ELR (cell line): Measurements from ENCODE around the gene MS4A4A.

Source experiments
- DNase-seq: peaks from one replicate; pipeline ENCODE4 v3.0.0-alpha.2; 2015; ENCODE audit warnings: low read depth

The MS4A4A gene

GRCh38 chr11:60303661-60304060 is 23.2 kb downstream of the MS4A4A start:
- DNase-seq: peak; percentile 61

GRCh38 chr11:60305906-60306619 is 25.6 kb downstream of the MS4A4A start:
- peak; percentile 77 for DNase-seq

GRCh38 chr11:60307507-60308195 is 27.2 kb downstream of the MS4A4A start:
- DNase-seq: peak; percentile 31

GRCh38 chr11:60310407-60310998 is 30.0 kb downstream of the MS4A4A start:
- no peak for DNase-seq

- no peak for DNase-seq
Measured at GRCh38 chr11:60314635-60315321, 34.3 kb downstream of the MS4A4A start.

GRCh38 chr11:60315871-60316270 is 35.4 kb downstream of the MS4A4A start:
- no peak for DNase-seq

GRCh38 chr11:60316317-60316716 is 35.9 kb downstream of the MS4A4A start:
- DNase-seq: no peak

- DNase-seq: no peak
Measured at GRCh38 chr11:60318726-60319125, 38.3 kb downstream of the MS4A4A start.

GRCh38 chr11:60321051-60321450 is 40.6 kb downstream of the MS4A4A start:
- DNase-seq: no peak

GRCh38 chr11:60326955-60327354 is 46.5 kb downstream of the MS4A4A start, which contains the start of gene MS4A6E:
TSS of gene MS4A6E (plus strand) at chr11:60327255. CDS start at chr11:60334896, 7,641 bp downstream.
- DNase-seq: no peak

- no peak for DNase-seq
Measured at GRCh38 chr11:60328460-60328859, 48.0 kb downstream of the MS4A4A start.

- no peak for DNase-seq
Measured at GRCh38 chr11:60332846-60333245, 52.4 kb downstream of the MS4A4A start.

- peak; percentile 69 for DNase-seq
Measured at GRCh38 chr11:60334005-60334620, 53.6 kb downstream of the MS4A4A start.

- no peak for DNase-seq
Measured at GRCh38 chr11:60336767-60337391, 56.4 kb downstream of the MS4A4A start.

- no peak for DNase-seq
Measured at GRCh38 chr11:60338053-60338452, 57.6 kb downstream of the MS4A4A start.

GRCh38 chr11:60339356-60339755 is 58.9 kb downstream of the MS4A4A start:
- DNase-seq: no peak

- peak; percentile 52 for DNase-seq
Measured at GRCh38 chr11:60343094-60343704, 62.7 kb downstream of the MS4A4A start.

- DNase-seq: no peak
Measured at GRCh38 chr11:60344146-60344545, 63.7 kb downstream of the MS4A4A start.

- peak; percentile 51 for DNase-seq
Measured at GRCh38 chr11:60345489-60345888, 65.0 kb downstream of the MS4A4A start.

- DNase-seq: no peak
Measured at GRCh38 chr11:60347084-60347797, 66.8 kb downstream of the MS4A4A start.
